Thyroid gland (tissue), 4 donors: ENCODE data around the gene ZNF418. TPM values are rescaled to one million over a fixed set of nuclear protein-coding genes. Genes with fewer than 3 reads are reported as not detected.
"Not testable (repeated sequence)": the region's sequence is repeated elsewhere in the genome, so short reads cannot be mapped to it uniquely, and the experiment has no call there.

ENCODE experiments used
- DNase-seq, 2 donors: peaks; one replicate each; pipeline ENCODE4 v3.0.0-alpha.2; 2019
- H3K27ac ChIP-seq, 3 donors: fragments of 200-600 bp; sonication (generic); 1 replicate in 2 of 3; 2 replicates in 1 of 3; pipeline ENCODE4 v1.5.1; 2016 to 2019; ENCODE audit warnings: mild to moderate bottlenecking in 1 of 3, moderate library complexity in 1 of 3
- H3K27me3 ChIP-seq: fragments of 200-600 bp; sonication (generic); one replicate; pipeline ENCODE4 v1.5.1; 2019
- H3K36me3 ChIP-seq, 2 donors: fragments of 200-600 bp; sonication (generic); one replicate each; pipeline ENCODE4 v1.5.1; 2016 to 2019
- H3K4me1 ChIP-seq, 2 donors: fragments of 200-600 bp; sonication (generic); one replicate each; pipeline ENCODE4 v1.5.1; 2017 to 2019
- H3K4me3 ChIP-seq, 3 donors: fragments of 200-600 bp; sonication (generic); replicated peaks in 1 of 3; 1 replicate in 2 of 3; 2 replicates in 1 of 3; pipeline ENCODE4 v1.5.1; 2016; ENCODE audit warnings: mild to moderate bottlenecking in 1 of 3
- H3K9me3 ChIP-seq: fragments of 200-600 bp; sonication (generic); one replicate; pipeline ENCODE4 v1.5.1; 2017
- CTCF ChIP-seq, 6 experiments: fragments of 200-600 bp in 3 of 6; fragments of 450-650 bp in 3 of 6; sonication (generic) in 3 of 6; IDR thresholded peaks; one replicate each; pipeline ENCODE4 v1.5.1; 2016 to 2019; ENCODE audit warnings: antibody characterized with exemption in 6 of 6, mild to moderate bottlenecking in 2 of 6, inconsistent platforms in 1 of 6, moderate library complexity in 1 of 6
- POLR2A ChIP-seq, 2 donors: fragments of 450-650 bp; IDR thresholded peaks; one replicate each; pipeline ENCODE4 v1.6.1; 2017; ENCODE audit warnings: antibody characterized with exemption in 2 of 2, mild to moderate bottlenecking in 2 of 2, moderate library complexity in 1 of 2
- WGBS, 2 donors: methylation state at CpG; one replicate each; pipeline ENCODE4 v1.1.5; 2017; 5-methylcytosine and 5-hydroxymethylcytosine counted together
- intact Hi-C: fragments of 100-400 bp; cut with DNase I; formaldehyde crosslinking; loops from one replicate; pipeline ENCODE4 v1.15.1; 2023
- total RNA-seq, 4 donors: library from RNA; depleted of rRNA; stranded (reverse); fragments of >200 nt; gene quantifications; one replicate each; pipeline ENCODE4 v1.2.3, GENCODE V29; 2016

ZNF418 gene
- total RNA-seq, 4 donors from 2014 or later, result 9.3 to 17.2 (median 11.7) TPM

GRCh38 chr19:57916168-57916995 is 18.8 kb downstream of the ZNF418 start, which contains the start of gene ZNF417:
Gene ZNF417, minus strand, starts transcription at chr19:57916592. Its CDS starts 181 bp downstream, at chr19:57916411.
- Histone ChIP-seq H3K27ac (peak within 1 kb of the TSS in 2 of 3 donors; percentile 3 to 51), H3K4me3 (peak within 1 kb of the TSS; percentile 29 to 78 (median 60)), H3K4me1 (peaks cover 10 to 15% of the 10 kb centered on the region in 2 donors)
- TF ChIP-seq POLR2A (IDR thresholded peaks at IDR 0.05), result peak in 1 of 2 donors; percentile 60
- peak in 3 of 6 experiments; percentile 17 to 29 (median 24) for TF ChIP-seq CTCF (IDR thresholded peaks at IDR 0.05)
- intact Hi-C loops, H3K36me3 ChIP-seq, H3K9me3 ChIP-seq, H3K27me3 ChIP-seq: not testable (repeated sequence)
- DNase-seq, result peak; percentile 85 to 87
- WGBS, 2 donors, result 0 to 1% methylated on average over 18 to 30 of the region's 51 CpGs

- H3K36me3 ChIP-seq, result peaks cover 12 to 14% of the 10 kb centered on the region in 2 donors
- no peaks in the 10 kb centered on the region for H3K27me3 ChIP-seq
- TF ChIP-seq POLR2A (IDR thresholded peaks at IDR 0.05) (no peak), CTCF (IDR thresholded peaks at IDR 0.05) (no peak)
- intact Hi-C loops, result no loop called here
- H3K4me1 ChIP-seq, result peaks cover 10 to 15% of the 10 kb centered on the region in 2 donors
- no peak overlapping the region for H3K4me3 ChIP-seq
- H3K9me3 ChIP-seq, result no peaks in the 10 kb centered on the region
- DNase-seq, result no peak
- 85 to 90% methylated on average over 3 of the region's 3 CpGs for WGBS, 2 donors
- H3K27ac ChIP-seq, result no peak overlapping the region
Observed at GRCh38 chr19:57914531-57914930, 20.7 kb downstream of the ZNF418 start.

- H3K4me3 ChIP-seq, result no peak overlapping the region
- H3K9me3 ChIP-seq, result no peaks in the 10 kb centered on the region
- peaks cover 20 to 29% of the 10 kb centered on the region in 2 donors for H3K36me3 ChIP-seq
- intact Hi-C loops, result no loop called here
- no peaks in the 10 kb centered on the region for H3K27me3 ChIP-seq
- H3K4me1 ChIP-seq, result no peaks in the 10 kb centered on the region
- TF ChIP-seq POLR2A (IDR thresholded peaks at IDR 0.05) (no peak), CTCF (IDR thresholded peaks at IDR 0.05) (no peak)
- WGBS, 2 donors, result 97 to 99% methylated on average over 3 of the region's 3 CpGs
- DNase-seq, result no peak
- no peak overlapping the region for H3K27ac ChIP-seq
Observed at GRCh38 chr19:57907394-57907793, 27.8 kb downstream of the ZNF418 start.

- DNase-seq, result no peak
- Histone ChIP-seq H3K27me3 (no peaks in the 10 kb centered on the region), H3K36me3 (peaks cover 9 to 18% of the 10 kb centered on the region in 2 donors), H3K4me3 (no peak overlapping the region), H3K27ac (no peak overlapping the region), H3K4me1 (no peaks in the 10 kb centered on the region), H3K9me3 (no peaks in the 10 kb centered on the region)
- 89 to 91% methylated on average over 6 of the region's 6 CpGs for whole genome bisulfite sequencing, 2 donors
- TF ChIP-seq POLR2A (IDR thresholded peaks at IDR 0.05) (no peak), CTCF (IDR thresholded peaks at IDR 0.05) (no peak)
- intact Hi-C loops, result no loop called here
Observed at GRCh38 chr19:57905258-57905657, 29.9 kb downstream of the ZNF418 start.

GRCh38 chr19:57903618-57904184 is 31.5 kb downstream of the ZNF418 start:
- H3K36me3 ChIP-seq, result peaks cover 7 to 13% of the 10 kb centered on the region in 2 donors
- no peak overlapping the region for H3K4me3 ChIP-seq
- no peak for DNase-seq
- no peak overlapping the region for H3K27ac ChIP-seq
- H3K4me1 ChIP-seq, result no peaks in the 10 kb centered on the region
- no peak for TF ChIP-seq POLR2A (IDR thresholded peaks at IDR 0.05)
- TF ChIP-seq CTCF (IDR thresholded peaks at IDR 0.05), result no peak
- intact Hi-C loops, result no loop called here
- no peaks in the 10 kb centered on the region for H3K27me3 ChIP-seq
- H3K9me3 ChIP-seq, result no peaks in the 10 kb centered on the region
- 62 to 71% methylated on average over 7 of the region's 7 CpGs for WGBS, 2 donors
